NCI-H1930 (cell line): Measurements from ENCODE around the gene GALK1.
"Not testable (repeated sequence)": the region's sequence is repeated elsewhere in the genome, so short reads cannot be mapped to it uniquely, and the experiment has no call there.

Experiments used
- DNase-seq, 2 experiments: peaks; one replicate each; lab custom pipeline; 2025; lab: John Stamatoyannopoulos, UW

The GALK1 gene

GRCh38 chr17:75764711-75765421 is at the start of gene GALK1:
Gene GALK1 (minus strand): TSS chr17:75765192. CDS start chr17:75765136, 56 bp downstream.
- peak; percentile 37 to 44 for DNase-seq

- no peak for DNase-seq
Measured at GRCh38 chr17:75814021-75814395, 49.0 kb upstream of the GALK1 start.

GRCh38 chr17:75813081-75814020 is 48.4 kb upstream of the GALK1 start:
- no peak for DNase-seq

GRCh38 chr17:75812096-75813013 is 47.4 kb upstream of the GALK1 start:
- no peak for DNase-seq

GRCh38 chr17:75811174-75811573 is 46.2 kb upstream of the GALK1 start:
- DNase-seq: no peak

GRCh38 chr17:75810756-75811155 is 45.8 kb upstream of the GALK1 start:
- not testable (repeated sequence) for DNase-seq

GRCh38 chr17:75810216-75810615 is 45.2 kb upstream of the GALK1 start:
- DNase-seq: no peak

GRCh38 chr17:75809631-75810111 is 44.7 kb upstream of the GALK1 start:
- DNase-seq: no peak

GRCh38 chr17:75808905-75809621 is 44.1 kb upstream of the GALK1 start:
- no peak for DNase-seq

- no peak for DNase-seq
Measured at GRCh38 chr17:75808549-75808904, 43.5 kb upstream of the GALK1 start.

GRCh38 chr17:75807861-75808260 is 42.9 kb upstream of the GALK1 start:
- no peak for DNase-seq

- DNase-seq: no peak
Measured at GRCh38 chr17:75806822-75807500, 42.0 kb upstream of the GALK1 start.

- DNase-seq: no peak
Measured at GRCh38 chr17:75803883-75804282, 38.9 kb upstream of the GALK1 start.

- no peak for DNase-seq
Measured at GRCh38 chr17:75799402-75799801, 34.4 kb upstream of the GALK1 start.

GRCh38 chr17:75795820-75796607 is 31.0 kb upstream of the GALK1 start:
- DNase-seq: no peak

GRCh38 chr17:75793460-75793859 is 28.5 kb upstream of the GALK1 start:
- no peak for DNase-seq

- no peak for DNase-seq
Measured at GRCh38 chr17:75791254-75791653, 26.3 kb upstream of the GALK1 start.

GRCh38 chr17:75785016-75785890 is 20.3 kb upstream of the GALK1 start:
- peak; percentile 86 to 92 for DNase-seq

GRCh38 chr17:75784473-75785015 is 19.6 kb upstream of the GALK1 start, which contains the start of gene UNK:
Gene UNK (plus strand): TSS chr17:75784806. CDS start chr17:75784881, 75 bp downstream.
- DNase-seq: peak; percentile 99
